GM12801 (cell line): Measurements from ENCODE around the gene FNDC3B.

ENCODE experiments used
- TF ChIP-seq, protein P1 (sequence below): IDR thresholded peaks from one replicate; pipeline ENCODE4 v1.5.1; 2011; ENCODE audit warnings: control low read depth; ENCODE audit not compliant: insufficient read length; ENCODE audit errors: extremely low read depth

FNDC3B gene

DNA sequence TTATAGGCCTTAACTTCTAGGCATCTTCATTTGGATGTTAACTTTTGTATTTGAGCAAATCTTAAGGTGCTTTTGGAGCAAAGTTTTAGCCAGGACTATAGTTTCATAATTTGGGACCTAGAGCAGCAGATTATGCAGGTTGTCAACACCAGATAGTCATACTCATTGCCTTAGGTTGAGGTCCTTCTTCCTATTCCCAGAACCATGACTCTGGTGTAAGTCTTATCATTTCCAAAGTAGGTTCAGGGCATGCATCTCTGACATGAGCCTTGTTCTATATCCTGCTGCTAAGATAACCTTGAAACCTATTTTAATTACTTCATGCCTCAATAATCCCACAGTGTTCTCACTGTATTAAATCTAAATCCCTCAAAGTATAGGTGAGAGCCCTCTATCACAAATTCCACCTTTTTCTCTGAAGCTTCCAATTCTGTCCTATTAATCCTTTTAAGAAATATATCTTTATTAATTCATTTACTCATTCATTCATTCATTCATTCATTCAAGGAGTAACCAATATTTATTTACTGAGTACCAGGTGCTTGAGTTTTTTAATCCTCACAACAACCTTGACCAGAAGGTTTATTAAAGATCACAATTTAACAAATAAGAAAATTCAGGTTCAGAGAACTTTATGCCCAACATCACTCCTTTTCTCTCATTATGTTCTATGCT is 2.7 kb upstream of the FNDC3B start:
- TF ChIP-seq, protein P1, sequence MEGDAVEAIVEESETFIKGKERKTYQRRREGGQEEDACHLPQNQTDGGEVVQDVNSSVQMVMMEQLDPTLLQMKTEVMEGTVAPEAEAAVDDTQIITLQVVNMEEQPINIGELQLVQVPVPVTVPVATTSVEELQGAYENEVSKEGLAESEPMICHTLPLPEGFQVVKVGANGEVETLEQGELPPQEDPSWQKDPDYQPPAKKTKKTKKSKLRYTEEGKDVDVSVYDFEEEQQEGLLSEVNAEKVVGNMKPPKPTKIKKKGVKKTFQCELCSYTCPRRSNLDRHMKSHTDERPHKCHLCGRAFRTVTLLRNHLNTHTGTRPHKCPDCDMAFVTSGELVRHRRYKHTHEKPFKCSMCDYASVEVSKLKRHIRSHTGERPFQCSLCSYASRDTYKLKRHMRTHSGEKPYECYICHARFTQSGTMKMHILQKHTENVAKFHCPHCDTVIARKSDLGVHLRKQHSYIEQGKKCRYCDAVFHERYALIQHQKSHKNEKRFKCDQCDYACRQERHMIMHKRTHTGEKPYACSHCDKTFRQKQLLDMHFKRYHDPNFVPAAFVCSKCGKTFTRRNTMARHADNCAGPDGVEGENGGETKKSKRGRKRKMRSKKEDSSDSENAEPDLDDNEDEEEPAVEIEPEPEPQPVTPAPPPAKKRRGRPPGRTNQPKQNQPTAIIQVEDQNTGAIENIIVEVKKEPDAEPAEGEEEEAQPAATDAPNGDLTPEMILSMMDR, result no peak

DNA sequence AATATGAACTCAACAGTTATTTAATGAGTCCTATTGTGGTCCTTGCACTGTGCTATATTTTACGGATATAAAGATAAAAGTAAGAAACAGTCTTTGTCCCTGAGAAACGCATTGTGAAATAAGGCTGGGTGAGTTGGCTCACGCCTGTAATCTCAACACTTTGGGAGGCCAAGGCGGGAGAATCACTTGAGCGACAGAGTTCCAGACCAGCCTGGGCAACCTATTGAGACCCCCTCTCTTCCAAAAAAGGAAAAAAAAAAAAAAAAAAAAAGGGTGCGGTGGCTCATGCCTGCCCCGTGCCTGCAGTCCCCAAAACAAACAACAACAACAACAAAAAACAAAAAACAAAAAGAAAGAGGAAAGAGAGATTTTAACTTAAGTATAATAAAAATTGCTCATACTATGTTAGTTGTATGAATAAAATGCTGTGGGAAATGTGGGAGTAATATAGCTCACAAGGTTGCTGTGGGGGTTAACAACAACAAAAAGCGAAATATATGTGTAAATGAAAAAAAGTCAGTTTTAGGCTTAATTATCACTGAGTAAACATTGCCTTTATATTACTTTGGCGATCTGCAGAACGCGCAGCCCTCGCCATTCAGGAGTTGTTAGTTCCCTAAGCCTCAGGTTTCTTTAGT is 461 bp upstream of the FNDC3B start:
- TF ChIP-seq, protein P1, result no peak

DNA sequence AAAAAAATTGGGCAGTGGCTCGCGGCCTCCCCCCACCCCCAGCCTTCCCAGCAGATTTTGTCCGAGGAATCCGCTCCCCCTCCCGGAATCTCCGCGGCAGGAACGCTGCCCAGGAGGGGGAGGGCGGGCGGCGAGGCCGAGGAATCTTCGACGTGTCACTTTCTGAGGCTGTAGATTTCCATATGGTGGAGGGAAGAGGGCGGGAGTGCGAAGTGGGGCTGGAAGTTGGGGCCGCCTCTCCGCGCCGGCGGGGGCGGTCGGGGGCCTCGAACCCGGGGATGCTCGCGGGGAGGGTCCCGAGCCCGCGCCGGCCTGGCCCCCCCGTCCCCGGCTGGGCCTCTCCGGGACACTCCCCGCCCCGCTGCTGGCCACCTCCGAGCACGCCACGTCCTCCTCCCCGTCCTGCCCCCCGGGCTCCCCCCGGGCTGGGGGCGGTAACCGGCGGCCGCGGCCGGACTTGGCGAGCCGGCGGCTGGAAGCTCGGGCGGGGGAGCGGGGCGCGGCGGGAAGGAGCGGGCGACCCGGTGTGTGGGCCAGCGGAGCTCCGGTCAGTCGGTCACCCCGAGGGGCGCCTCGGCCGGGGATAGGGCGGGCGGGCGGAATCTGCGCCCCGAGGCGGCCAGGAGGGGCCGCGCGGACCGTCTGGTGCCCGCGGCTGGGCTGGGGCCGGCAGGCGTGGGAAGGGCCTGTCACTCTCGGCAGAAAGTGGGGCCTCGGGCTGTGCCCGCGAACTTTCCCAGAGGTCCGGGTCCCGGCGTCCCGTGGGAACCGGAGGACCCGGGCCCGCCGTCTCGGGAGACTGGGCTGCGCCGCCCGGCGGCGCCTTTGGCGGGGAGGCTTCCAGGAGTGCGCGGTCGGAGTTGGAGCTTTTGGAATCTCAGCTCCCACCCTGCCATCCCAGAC is 951 bp downstream of the FNDC3B start:
- TF ChIP-seq, protein P1, result no peak

DNA sequence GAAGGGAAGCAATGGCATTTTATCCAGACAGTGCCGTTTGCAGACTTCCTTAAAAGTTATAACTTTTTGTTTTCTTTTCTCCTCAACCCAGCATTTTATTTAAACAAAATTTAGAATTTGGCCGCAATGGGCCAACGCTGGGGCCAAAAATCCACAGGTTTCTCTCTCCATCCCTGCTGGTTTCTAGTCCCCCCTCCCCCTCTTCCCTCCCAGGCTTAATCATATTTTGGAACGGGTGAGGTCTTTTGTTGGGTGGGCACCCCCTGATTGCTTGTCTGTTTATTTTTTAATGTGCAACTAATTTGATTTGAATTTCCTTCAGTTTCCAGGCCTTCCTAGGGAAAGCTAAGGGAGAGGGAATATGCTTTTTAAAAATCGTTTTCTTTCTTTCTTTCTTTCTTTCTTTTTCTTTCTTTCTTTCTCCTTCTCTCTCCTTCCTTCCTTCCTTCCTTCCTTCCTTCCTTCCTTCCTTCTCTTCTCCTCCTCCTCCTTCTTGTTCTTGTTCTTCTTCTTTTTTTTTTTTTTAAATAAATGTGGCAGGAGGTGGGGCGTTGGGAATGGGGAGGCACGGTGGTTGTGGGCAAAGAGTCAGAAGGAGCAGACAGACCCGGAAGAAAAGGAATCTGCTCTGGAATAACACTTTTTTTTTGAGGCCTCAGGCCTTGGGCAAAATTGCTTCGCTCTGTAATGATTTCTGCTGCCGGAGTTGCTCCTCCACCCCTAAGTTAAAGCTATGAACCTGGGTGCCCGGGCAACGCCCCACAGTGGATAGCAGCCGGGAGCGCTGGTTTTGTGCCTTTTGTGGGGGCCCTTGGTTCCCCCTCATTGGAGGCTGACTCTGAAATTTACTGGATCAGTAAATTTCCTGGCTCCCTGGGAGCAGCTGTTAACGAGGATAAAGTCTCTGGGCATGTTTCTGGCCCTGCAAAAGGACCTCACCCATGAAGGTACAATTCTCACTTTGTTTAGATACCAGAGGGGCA is 1.9 kb downstream of the FNDC3B start:
- TF ChIP-seq, protein P1, result no peak

DNA sequence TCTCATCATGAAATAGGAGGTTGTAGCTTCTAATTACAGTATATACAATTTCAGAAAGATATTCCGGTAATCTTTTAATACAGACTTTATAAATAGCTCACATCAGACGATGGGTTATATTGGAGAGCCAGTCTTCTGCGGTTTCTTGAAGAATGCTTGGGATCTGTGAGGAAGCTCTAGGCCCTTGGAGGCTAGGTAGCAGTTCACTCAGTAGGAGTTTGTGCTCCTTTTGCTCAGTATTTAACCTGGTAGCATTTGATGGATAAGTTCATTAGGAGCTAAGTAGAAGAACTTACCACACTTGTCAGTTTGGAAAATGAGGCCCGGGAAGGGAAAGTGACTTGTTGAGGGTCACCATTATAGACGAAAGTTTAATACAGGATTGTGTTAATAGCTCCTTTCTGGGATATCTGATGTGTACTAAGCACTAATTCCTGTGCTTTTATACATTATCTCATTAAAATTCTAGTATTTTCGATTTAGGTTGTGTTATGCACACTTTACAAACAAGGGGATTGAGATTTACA is 2.8 kb downstream of the FNDC3B start:
- TF ChIP-seq, protein P1, result no peak

DNA sequence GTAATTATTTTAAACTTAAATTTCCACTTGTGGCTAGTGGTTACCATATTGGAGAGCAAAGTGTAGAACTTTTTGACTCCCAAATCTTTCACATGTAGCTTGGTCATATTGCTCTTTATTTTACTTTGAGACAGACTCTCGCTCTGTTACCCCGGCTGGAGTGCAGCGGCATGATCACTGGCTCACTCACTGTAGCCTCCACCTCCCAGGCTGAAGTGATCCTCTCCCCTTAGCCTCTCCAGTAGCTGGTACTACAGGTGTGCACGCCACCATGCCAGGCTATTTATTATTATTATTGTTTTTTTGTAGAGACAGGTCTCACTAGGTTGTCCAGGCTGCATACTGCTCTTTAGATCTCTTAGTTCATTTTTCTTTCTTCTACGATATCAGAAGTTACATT is 3.9 kb downstream of the FNDC3B start:
- TF ChIP-seq, protein P1, result no peak
